ENCODE data around the gene SGCD. TPM values are rescaled to one million over a fixed set of nuclear protein-coding genes. Genes with fewer than 3 reads are reported as not detected.

SGCD gene
- total and polyA plus RNA-seq, 9 of the 15 experiments (the other 6 are each of a cell fraction or from before 2014, with no cell fraction given): not detected

GRCh38 chr5:156543348-156544145, 216.6 kb downstream of the SGCD start:
- BruUV-seq (replicated peaks): no TSS peak
- ATAC-seq (no peak), FAIRE-seq (no peak), DNase-seq (ENCODE audit: extremely low read depth in 1 of 4, low spot score in 3 of 4) (no peak)
- WGBS (ENCODE audit: insufficient coverage, low coverage, missing lambda C conversion rate): 0% methylated on average over 5 of the region's 5 CpGs
- in situ Hi-C loops (cut with MboI): no loop called here
- no peak overlapping the region for H3K9ac ChIP-seq (ENCODE audit: insufficient read depth in 1 of 2, low read depth in 2 of 2, low read length in 2 of 2)
- no peak overlapping the region for H3K4me3 ChIP-seq
- H3K36me3 ChIP-seq (ENCODE audit: control insufficient read depth, insufficient read depth, low read length): no peaks in the 10 kb centered on the region
- no peaks in the 10 kb centered on the region for H3K4me1 ChIP-seq (replicated peaks in 1 of 2; ENCODE audit: control insufficient read depth in 2 of 2, insufficient read depth in 2 of 2, low read length in 2 of 2)
- H3K4me2 ChIP-seq (ENCODE audit: insufficient read depth, low read length): no peak overlapping the region
- H3K27ac ChIP-seq (ENCODE audit: extremely low read depth, low read depth, low read length): no peak overlapping the region
- no peaks in the 10 kb centered on the region for H3K9me3 ChIP-seq (replicated peaks; ENCODE audit: control insufficient read depth, insufficient read depth, low read depth, low read length)
- no peaks in the 10 kb centered on the region for H3K79me2 ChIP-seq (ENCODE audit: control insufficient read depth, insufficient read depth, low read length)
- no peaks in the 10 kb centered on the region for H4K20me1 ChIP-seq (replicated peaks; ENCODE audit: control insufficient read depth, insufficient read depth, low read length)
- H3K27me3 ChIP-seq (ENCODE audit: control insufficient read depth in 2 of 2, insufficient read depth in 2 of 2, low read length in 2 of 2): no peaks in the 10 kb centered on the region
- ChIA-PET POLR2A (no interaction called here), CTCF (ENCODE audit: low intra/inter-chr PET ratio) (no interaction called here)
- intact Hi-C loops (cut with micrococcal nuclease): no loop called here
- H2AFZ ChIP-seq (ENCODE audit: low read depth, low read length): no peak overlapping the region
- H3K9me1 ChIP-seq (ENCODE audit: control insufficient read depth, insufficient read depth, low read length): no peaks in the 10 kb centered on the region
- TF ChIP-seq ZNF280B (CRISPR knock-in tag; IDR thresholded peaks at IDR 0.05): no peak
- TF ChIP-seq HINFP (tag; conservative IDR thresholded peaks at IDR 0.05; ENCODE audit: low read depth): no peak
- no peak for TF ChIP-seq POLR3A (IDR thresholded peaks at IDR 0.05; ENCODE audit: borderline replicate concordance, extremely low read depth, insufficient read depth, insufficient read length)
- no peak for TF ChIP-seq HNRNPK (IDR thresholded peaks at IDR 0.05; ENCODE audit: low read depth, low read length, poor library complexity, severe bottlenecking)
- no peak for TF ChIP-seq ZNF76 (CRISPR knock-in tag; IDR thresholded peaks at IDR 0.05; ENCODE audit: borderline replicate concordance)
- TF ChIP-seq SLC30A9 (CRISPR knock-in tag; IDR thresholded peaks at IDR 0.05): no peak
- no peak for TF ChIP-seq GABPB1 (CRISPR knock-in tag; IDR thresholded peaks at IDR 0.05)
- no peak for TF ChIP-seq ZNF282 (CRISPR knock-in tag; IDR thresholded peaks at IDR 0.05)
- TF ChIP-seq EWSR1 (IDR thresholded peaks at IDR 0.05; ENCODE audit: borderline replicate concordance, low read depth, partially characterized antibody): no peak
- no peak for TF ChIP-seq SPI1 (IDR thresholded peaks at IDR 0.05; ENCODE audit: borderline replicate concordance, low read depth, low read length)
- no peak for TF ChIP-seq ZBTB49 (CRISPR knock-in tag; IDR thresholded peaks at IDR 0.05; ENCODE audit: borderline replicate concordance)
- no peak for TF ChIP-seq XRCC5 (IDR thresholded peaks at IDR 0.05; ENCODE audit: low read depth, low read length)
- no peak for TF ChIP-seq ZNF507 (tag; conservative IDR thresholded peaks at IDR 0.05)
